GM12878 (cell line): ENCODE results near the gene DDX52. TPM values are rescaled to one million over a fixed set of nuclear protein-coding genes. Genes with fewer than 3 reads are reported as not detected.

Source experiments
- ATAC-seq: fragments of 200-7000 bp; cut with Tn5 transposase; 3 replicates; pipeline ENCODE4 v1.9.1; 2020; ENCODE audit warnings: mild to moderate bottlenecking, moderate library complexity
- BruUV-seq: library from RNA; stranded (reverse); fragments of 400-500 nt; replicated peaks from 2 replicates; lab custom pipeline; 2021; lab: Mats Ljungman, UMichigan
- CTCF ChIA-PET: fragments of 300-600 bp; sonication (Branson Sonifier 250); formaldehyde crosslinking; extraction: SDS; loops from one replicate; lab custom pipeline; 2021; ENCODE audit warnings: inconsistent platforms; lab: Yijun Ruan, JAX
- POLR2A ChIA-PET: fragments of 350-600 bp; formaldehyde crosslinking; extraction: SDS; loops from one replicate; lab custom pipeline; 2021; ENCODE audit warnings: inconsistent platforms; lab: Charles Lee
- RAD21 ChIA-PET: fragments of 300-600 bp; sonication (Branson Sonifier 250); formaldehyde crosslinking; loops from one replicate; lab custom pipeline; 2023; ENCODE audit warnings: antibody characterized with exemption; ENCODE audit not compliant: unreplicated experiment; lab: Charles Lee
- SMC1A ChIA-PET: fragments of 300-600 bp; sonication (Branson Sonifier 250); formaldehyde crosslinking; loops from one replicate; lab custom pipeline; 2023; ENCODE audit not compliant: unreplicated experiment, uncharacterized antibody; lab: Charles Lee
- DNase-seq: peaks from one replicate; pipeline ENCODE4 v3.0.0-alpha.2; 2011; ENCODE audit warnings: low read depth, low spot score
- FAIRE-seq: peaks from 3 replicates; lab custom pipeline; 2011; peaks lifted over from hg19 to GRCh38; lab: Jason Lieb, UNC
- H2AFZ ChIP-seq: 2 replicates; pipeline ENCODE4 v1.6.0; 2011; ENCODE audit warnings: low read depth, low read length, control low read depth; ENCODE audit not compliant: control insufficient read depth
- H3K27ac ChIP-seq: 2 replicates; pipeline ENCODE4 v1.5.1; 2011; ENCODE audit warnings: control low read depth; ENCODE audit not compliant: control insufficient read depth, insufficient read depth
- H3K27me3 ChIP-seq, 2 experiments: replicated peaks in 1 of 2; 2 replicates each; pipeline versions ENCODE4 v1.6.0 to v1.6.1; 2011; ENCODE audit warnings: low read length in 1 of 2; ENCODE audit not compliant: control insufficient read depth in 2 of 2, insufficient read depth in 2 of 2
- H3K36me3 ChIP-seq, 2 experiments: 2 replicates each; pipeline ENCODE4 v1.5.1; 2011; ENCODE audit warnings: low read length in 1 of 2; ENCODE audit not compliant: control insufficient read depth in 2 of 2, insufficient read depth in 2 of 2
- H3K4me1 ChIP-seq: 2 replicates; pipeline ENCODE4 v1.6.1; 2011; ENCODE audit warnings: mild to moderate bottlenecking, low read length, moderate library complexity, mixed read lengths; ENCODE audit not compliant: control insufficient read depth, insufficient read depth
- H3K4me2 ChIP-seq: 2 replicates; pipeline ENCODE4 v1.6.0; 2011; ENCODE audit warnings: control low read depth; ENCODE audit not compliant: control insufficient read depth, insufficient read depth
- H3K4me3 ChIP-seq: fragments of 200-600 bp; sonication (generic); 2 replicates; pipeline ENCODE4 v1.5.1; 2016
- H3K79me2 ChIP-seq: 2 replicates; pipeline ENCODE4 v1.6.0; 2011; ENCODE audit warnings: low read length; ENCODE audit not compliant: control insufficient read depth, insufficient read depth
- H3K9ac ChIP-seq: 2 replicates; pipeline ENCODE4 v1.8.0; 2011; ENCODE audit warnings: low read length, control low read depth, mixed read lengths; ENCODE audit not compliant: control insufficient read depth, insufficient read depth
- H3K9me3 ChIP-seq: replicated peaks from 3 replicates; pipeline ENCODE4 v1.5.1; 2011; ENCODE audit warnings: mild to moderate bottlenecking, low read length; ENCODE audit not compliant: control insufficient read depth, insufficient read depth
- H4K20me1 ChIP-seq: 2 replicates; pipeline ENCODE4 v1.6.0; 2011; ENCODE audit not compliant: control insufficient read depth, insufficient read depth
- BCL11A ChIP-seq: IDR thresholded peaks from 2 replicates; pipeline ENCODE4 v1.6.1; 2011; ENCODE audit warnings: low read depth, low read length
- CBX5 ChIP-seq: sonication (generic); IDR thresholded peaks from 2 replicates; pipeline ENCODE4 v1.6.1; 2016; ENCODE audit warnings: low read depth, moderate library complexity, mild to moderate bottlenecking, inconsistent platforms
- CHD2 ChIP-seq: IDR thresholded peaks from 2 replicates; pipeline ENCODE4 v1.6.1; 2011; ENCODE audit warnings: low read depth, low read length, improper control_type of control experiment, borderline replicate concordance
- ESRRA ChIP-seq: IDR thresholded peaks from 2 replicates; pipeline ENCODE4 v1.6.1; 2012; ENCODE audit warnings: mild to moderate bottlenecking, low read length, improper control_type of control experiment
- HDAC6 ChIP-seq: fragments of 200-600 bp; sonication (generic); IDR thresholded peaks from one replicate; pipeline ENCODE4 v1.8.0; 2017; ENCODE audit warnings: antibody characterized with exemption; ENCODE audit not compliant: unreplicated experiment
- NR2C1 ChIP-seq: fragments of 450-650 bp; IDR thresholded peaks from 2 replicates; pipeline ENCODE4 v1.6.1; 2017; ENCODE audit warnings: antibody characterized with exemption, mild to moderate bottlenecking, moderate library complexity
- SP1 ChIP-seq: IDR thresholded peaks from one replicate; pipeline ENCODE4 v1.6.1; 2011; ENCODE audit warnings: low read depth, low read length
- SUPT20H ChIP-seq: IDR thresholded peaks from 2 replicates; pipeline ENCODE4 v1.6.1; 2011; ENCODE audit warnings: low read depth, mild to moderate bottlenecking, low read length, moderate library complexity, borderline replicate concordance; ENCODE audit not compliant: control insufficient read depth
- TBL1XR1 ChIP-seq: IDR thresholded peaks from 2 replicates; pipeline ENCODE4 v1.6.1; 2012; ENCODE audit warnings: low read depth, low read length, improper control_type of control experiment
- WGBS: methylation state at CpG from one replicate; pipeline ENCODE4 v1.1.6; 2016; ENCODE audit warnings: low lambda C conversion rate; ENCODE audit not compliant: insufficient replicate concordance, insufficient coverage; ENCODE audit errors: missing lambda C conversion rate; 5-methylcytosine and 5-hydroxymethylcytosine counted together
- in situ Hi-C: fragments of 300-500 bp; cut with MboI; formaldehyde crosslinking; loops from 9 replicates; pipeline ENCODE4 v1.14.3; 2018; ENCODE audit warnings: mixed read lengths
- intact Hi-C: fragments of 100-400 bp; cut with micrococcal nuclease; formaldehyde crosslinking; loops from one replicate; pipeline ENCODE4 v1.14.2; 2022; ENCODE audit not compliant: unreplicated experiment
- polyA plus RNA-seq, 11 experiments: library from polyadenylated mRNA; depleted of rRNA in 4 of 11; unstranded in 6 of 11; stranded (reverse) in 5 of 11; fragments of >200 nt; fragmentation: Nextera tagmentation in 4 of 11; fragmentation: Illumina TruSeq in 1 of 11; extraction: Ambion mirVana in 4 of 11; extraction: Trizol in 1 of 11; gene quantifications; 1 replicate in 1 of 11; 2 replicates in 10 of 11; pipeline versions ENCODE4 v1.2.1 to v1.2.3, GENCODE V29; 2011 to 2016; ENCODE audit warnings: inconsistent platforms in 2 of 11, missing spikeins in 2 of 11, low read depth in 1 of 11
- total RNA-seq, 4 experiments: library from RNA; depleted of rRNA in 3 of 4; stranded (reverse); fragments of >200 nt in 3 of 4; fragmentation: Illumina TruSeq in 1 of 4; extraction: Trizol in 1 of 4; gene quantifications; 2 replicates each; pipeline versions ENCODE4 v1.2.1 to v1.2.3, GENCODE V29; 2013 to 2021
- TF ChIP-seq, protein P1 (sequence below): IDR thresholded peaks from 2 replicates; pipeline ENCODE4 v1.6.1; 2012; ENCODE audit warnings: low read length, inconsistent platforms
- TF ChIP-seq, protein P2 (sequence below): fragments of 450-650 bp; IDR thresholded peaks from 2 replicates; pipeline ENCODE4 v1.6.1; 2014; ENCODE audit warnings: mild to moderate bottlenecking
- TF ChIP-seq, protein P3 (sequence below): IDR thresholded peaks from 2 replicates; pipeline ENCODE4 v1.6.1; 2012; ENCODE audit warnings: mild to moderate bottlenecking, low read depth, low read length

Gene DDX52
- total and polyA plus RNA-seq, 10 of the 15 experiments (the other 5 are each of a cell fraction or from before 2014, with no cell fraction given): 14.8 to 49.7 (median 26.3) TPM

DNA sequence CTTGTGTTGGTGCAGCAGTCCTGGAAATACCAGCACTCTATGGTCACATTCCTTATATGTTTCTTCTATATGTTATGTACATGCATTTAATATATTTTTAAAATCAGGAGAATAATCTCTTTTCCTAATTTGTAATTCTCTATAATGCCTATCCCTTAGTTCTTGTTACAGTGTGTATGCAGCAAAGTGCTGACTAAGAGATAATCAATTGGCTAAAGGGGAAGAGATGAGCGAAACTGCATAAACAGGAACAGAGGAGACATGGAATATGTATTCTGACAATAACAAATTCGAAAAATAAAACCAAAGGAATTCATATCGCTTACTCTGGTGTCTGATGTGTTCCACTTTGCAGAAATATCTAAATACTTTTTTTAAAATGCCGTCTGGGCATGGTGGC is 75.7 kb downstream of the DDX52 start:
- Histone ChIP-seq H3K27ac (no peak overlapping the region), H3K4me1 (no peaks in the 10 kb centered on the region), H3K9me3 (no peaks in the 10 kb centered on the region), H3K4me2 (no peak overlapping the region), H2AFZ (no peak overlapping the region), H4K20me1 (no peaks in the 10 kb centered on the region), H3K4me3 (no peak overlapping the region), H3K36me3 (peaks cover 2 to 26% of the 10 kb centered on the region in 2 experiments), H3K27me3 (no peaks in the 10 kb centered on the region), H3K9ac (no peak overlapping the region), H3K79me2 (no peaks in the 10 kb centered on the region)
- ChIA-PET RAD21 (no interaction called here), POLR2A (no interaction called here), SMC1A (no interaction called here), CTCF (no interaction called here)
- WGBS: 83% methylated on average over 4 of the region's 4 CpGs
- in situ Hi-C loops: no loop called here
- no TSS peak for BruUV-seq
- no peak for FAIRE-seq
- intact Hi-C loops: no loop called here
- no peak for ATAC-seq
- TF ChIP-seq CHD2: no peak
- TF ChIP-seq, protein P1, sequence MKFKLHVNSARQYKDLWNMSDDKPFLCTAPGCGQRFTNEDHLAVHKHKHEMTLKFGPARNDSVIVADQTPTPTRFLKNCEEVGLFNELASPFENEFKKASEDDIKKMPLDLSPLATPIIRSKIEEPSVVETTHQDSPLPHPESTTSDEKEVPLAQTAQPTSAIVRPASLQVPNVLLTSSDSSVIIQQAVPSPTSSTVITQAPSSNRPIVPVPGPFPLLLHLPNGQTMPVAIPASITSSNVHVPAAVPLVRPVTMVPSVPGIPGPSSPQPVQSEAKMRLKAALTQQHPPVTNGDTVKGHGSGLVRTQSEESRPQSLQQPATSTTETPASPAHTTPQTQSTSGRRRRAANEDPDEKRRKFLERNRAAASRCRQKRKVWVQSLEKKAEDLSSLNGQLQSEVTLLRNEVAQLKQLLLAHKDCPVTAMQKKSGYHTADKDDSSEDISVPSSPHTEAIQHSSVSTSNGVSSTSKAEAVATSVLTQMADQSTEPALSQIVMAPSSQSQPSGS: no peak
- no peak for DNase-seq

DNA sequence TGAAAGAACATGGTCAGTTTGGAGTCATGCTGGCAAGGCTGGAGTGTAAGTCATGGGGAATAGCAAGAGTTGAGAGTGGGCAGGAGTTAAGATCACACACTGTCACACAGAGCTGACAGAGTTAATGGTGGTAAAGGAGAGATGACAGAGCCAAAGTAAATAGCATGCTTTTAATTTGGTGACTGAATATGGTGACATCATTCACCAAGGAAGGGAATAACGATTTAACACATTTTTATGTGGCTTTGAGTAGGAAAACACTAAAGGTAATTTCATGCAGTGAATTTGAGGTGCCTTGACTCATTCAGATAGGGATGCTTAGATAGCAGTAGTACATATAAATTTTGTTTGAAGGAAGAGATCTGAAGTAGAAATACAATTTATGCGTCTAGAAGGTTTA is 76.1 kb downstream of the DDX52 start:
- Histone ChIP-seq H3K9ac (no peak overlapping the region), H4K20me1 (no peaks in the 10 kb centered on the region), H3K9me3 (no peaks in the 10 kb centered on the region), H3K79me2 (no peaks in the 10 kb centered on the region), H3K36me3 (peaks cover 2 to 28% of the 10 kb centered on the region in 2 experiments), H3K27ac (no peak overlapping the region), H3K4me3 (no peak overlapping the region), H3K4me1 (no peaks in the 10 kb centered on the region), H3K4me2 (no peak overlapping the region), H3K27me3 (no peaks in the 10 kb centered on the region), H2AFZ (no peak overlapping the region)
- SMC1A ChIA-PET: interaction anchor here (0.7 kb wide), 1 partner anchor 101 kb away, joined by 3 read pairs; no protein-coding TSS in a partner anchor
- RAD21 ChIA-PET: no interaction called here
- 92% methylated on average over 2 of the region's 2 CpGs for WGBS
- FAIRE-seq (no peak), DNase-seq (no peak), ATAC-seq (no peak)
- in situ Hi-C loops (no loop called here), intact Hi-C loops (no loop called here)
- no TSS peak for BruUV-seq
- CTCF ChIA-PET: no interaction called here
- POLR2A ChIA-PET: no interaction called here
- TF ChIP-seq SP1: no peak
- no peak for TF ChIP-seq BCL11A
- TF ChIP-seq HDAC6: no peak
- TF ChIP-seq SUPT20H: no peak
- TF ChIP-seq, protein P2, sequence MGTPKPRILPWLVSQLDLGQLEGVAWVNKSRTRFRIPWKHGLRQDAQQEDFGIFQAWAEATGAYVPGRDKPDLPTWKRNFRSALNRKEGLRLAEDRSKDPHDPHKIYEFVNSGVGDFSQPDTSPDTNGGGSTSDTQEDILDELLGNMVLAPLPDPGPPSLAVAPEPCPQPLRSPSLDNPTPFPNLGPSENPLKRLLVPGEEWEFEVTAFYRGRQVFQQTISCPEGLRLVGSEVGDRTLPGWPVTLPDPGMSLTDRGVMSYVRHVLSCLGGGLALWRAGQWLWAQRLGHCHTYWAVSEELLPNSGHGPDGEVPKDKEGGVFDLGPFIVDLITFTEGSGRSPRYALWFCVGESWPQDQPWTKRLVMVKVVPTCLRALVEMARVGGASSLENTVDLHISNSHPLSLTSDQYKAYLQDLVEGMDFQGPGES: no peak
- no peak for TF ChIP-seq ESRRA
- TF ChIP-seq TBL1XR1: no peak
- TF ChIP-seq CBX5: no peak
- TF ChIP-seq, protein P3, sequence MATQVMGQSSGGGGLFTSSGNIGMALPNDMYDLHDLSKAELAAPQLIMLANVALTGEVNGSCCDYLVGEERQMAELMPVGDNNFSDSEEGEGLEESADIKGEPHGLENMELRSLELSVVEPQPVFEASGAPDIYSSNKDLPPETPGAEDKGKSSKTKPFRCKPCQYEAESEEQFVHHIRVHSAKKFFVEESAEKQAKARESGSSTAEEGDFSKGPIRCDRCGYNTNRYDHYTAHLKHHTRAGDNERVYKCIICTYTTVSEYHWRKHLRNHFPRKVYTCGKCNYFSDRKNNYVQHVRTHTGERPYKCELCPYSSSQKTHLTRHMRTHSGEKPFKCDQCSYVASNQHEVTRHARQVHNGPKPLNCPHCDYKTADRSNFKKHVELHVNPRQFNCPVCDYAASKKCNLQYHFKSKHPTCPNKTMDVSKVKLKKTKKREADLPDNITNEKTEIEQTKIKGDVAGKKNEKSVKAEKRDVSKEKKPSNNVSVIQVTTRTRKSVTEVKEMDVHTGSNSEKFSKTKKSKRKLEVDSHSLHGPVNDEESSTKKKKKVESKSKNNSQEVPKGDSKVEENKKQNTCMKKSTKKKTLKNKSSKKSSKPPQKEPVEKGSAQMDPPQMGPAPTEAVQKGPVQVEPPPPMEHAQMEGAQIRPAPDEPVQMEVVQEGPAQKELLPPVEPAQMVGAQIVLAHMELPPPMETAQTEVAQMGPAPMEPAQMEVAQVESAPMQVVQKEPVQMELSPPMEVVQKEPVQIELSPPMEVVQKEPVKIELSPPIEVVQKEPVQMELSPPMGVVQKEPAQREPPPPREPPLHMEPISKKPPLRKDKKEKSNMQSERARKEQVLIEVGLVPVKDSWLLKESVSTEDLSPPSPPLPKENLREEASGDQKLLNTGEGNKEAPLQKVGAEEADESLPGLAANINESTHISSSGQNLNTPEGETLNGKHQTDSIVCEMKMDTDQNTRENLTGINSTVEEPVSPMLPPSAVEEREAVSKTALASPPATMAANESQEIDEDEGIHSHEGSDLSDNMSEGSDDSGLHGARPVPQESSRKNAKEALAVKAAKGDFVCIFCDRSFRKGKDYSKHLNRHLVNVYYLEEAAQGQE: no peak
- TF ChIP-seq NR2C1: no peak
